Activated CD8-positive, alpha-beta memory T cell treated with anti-CD3 and anti-CD28 coated beads for 4 hours (primary cell): ENCODE measurements around the gene CNNM4.
A peak's percentile ranks its signal among the peaks of the same experiment; 100 is the strongest.

Source experiments
- DNase-seq, 2 donors: peaks; one replicate each; pipeline ENCODE4 v3.0.0-alpha.2; 2020; ENCODE audit warnings: low read depth in 2 of 2

The CNNM4 gene

GRCh38 chr2:96760036-96760985 is at the start of gene CNNM4:
Gene CNNM4 (plus strand): TSS chr2:96760902. CDS start chr2:96761000, 98 bp downstream.
- DNase-seq, result peak; percentile 79 to 85

DNA sequence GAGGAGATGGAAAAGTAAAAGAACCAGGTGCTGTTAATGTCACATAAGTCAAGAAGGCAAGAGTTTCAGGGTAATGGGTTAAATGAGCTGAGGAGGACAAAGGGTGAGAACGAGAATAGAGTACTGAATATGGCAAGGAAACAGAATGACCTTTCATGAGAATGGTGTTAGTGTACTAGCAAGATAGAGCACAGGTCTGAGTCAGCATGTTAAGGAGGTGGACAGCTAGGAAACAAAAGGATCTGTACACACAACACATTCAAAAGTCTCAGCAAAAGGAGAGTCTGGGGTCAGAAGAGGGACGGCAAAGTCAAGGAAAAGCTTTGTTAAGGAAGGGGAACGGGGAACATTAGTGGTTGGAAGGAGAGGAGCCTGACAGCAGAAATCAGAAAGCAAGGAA is 49.7 kb upstream of the CNNM4 start:
- DNase-seq, result no peak

DNA sequence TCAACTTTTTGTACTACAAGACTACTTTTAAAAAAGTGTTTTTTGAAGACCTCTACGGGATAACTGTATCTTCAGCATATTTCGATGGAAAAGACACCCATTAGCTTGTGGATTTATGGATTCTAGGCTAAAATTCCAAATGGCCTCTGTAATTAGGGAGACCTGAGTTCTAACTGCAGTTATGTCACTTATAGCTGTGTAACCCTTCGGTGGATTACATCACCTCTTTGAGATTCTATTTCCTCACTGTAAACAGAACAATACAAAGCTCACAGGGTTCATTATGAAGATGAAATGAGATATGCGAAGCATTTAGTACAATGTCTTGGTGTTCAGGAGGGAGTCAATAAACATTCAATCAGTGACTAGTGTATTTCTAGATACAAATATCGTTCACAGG is 45.0 kb upstream of the CNNM4 start:
- DNase-seq, result no peak

- DNase-seq, result no peak
These were observed 44.3 kb upstream of the CNNM4 start for GRCh38 chr2:96716388-96716787.

- DNase-seq, result no peak
These were observed 34.6 kb upstream of the CNNM4 start for GRCh38 chr2:96726131-96726530.

GRCh38 chr2:96727431-96727830 is 33.3 kb upstream of the CNNM4 start:
- DNase-seq, result no peak

- no peak for DNase-seq
These were observed 31.0 kb upstream of the CNNM4 start for GRCh38 chr2:96729748-96730147.

GRCh38 chr2:96730212-96730611 is 30.5 kb upstream of the CNNM4 start:
- DNase-seq, result no peak

- no peak for DNase-seq
These were observed 26.8 kb upstream of the CNNM4 start for GRCh38 chr2:96733931-96734330.

DNA sequence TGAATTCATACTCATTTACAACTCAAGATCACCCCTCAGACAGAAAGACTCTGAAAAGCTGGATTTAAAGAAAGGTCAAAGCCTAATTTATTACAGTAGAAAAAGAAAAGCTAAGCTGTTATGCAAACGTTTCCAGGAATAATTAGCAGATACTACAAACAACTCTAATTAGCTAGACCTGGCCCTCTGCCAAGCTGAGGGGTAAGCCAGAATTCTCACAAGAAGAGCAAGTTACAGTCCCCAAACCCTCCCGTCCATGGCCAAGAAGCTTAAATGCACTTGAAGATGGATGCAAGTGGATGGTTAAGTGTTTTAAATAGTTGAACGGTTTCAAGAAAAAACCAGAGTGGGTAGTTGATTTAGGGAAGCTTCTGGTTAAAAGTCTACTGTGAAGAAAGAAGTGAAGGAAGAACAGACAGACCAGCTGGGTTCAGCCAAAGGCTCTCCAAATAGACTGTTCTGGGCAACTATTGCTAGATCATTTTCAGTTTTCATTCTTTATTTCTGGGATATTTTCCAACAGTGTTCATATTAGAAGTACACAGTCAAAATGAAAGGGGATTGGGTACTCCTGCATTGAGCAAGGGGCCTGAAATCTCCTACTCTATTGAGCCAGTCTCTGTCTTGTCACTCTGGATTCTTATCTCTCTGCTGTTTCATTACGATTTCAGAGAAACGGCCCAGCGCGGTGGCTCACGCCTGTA is 25.7 kb upstream of the CNNM4 start:
- no peak for DNase-seq

GRCh38 chr2:96737251-96737650 is 23.5 kb upstream of the CNNM4 start:
- no peak for DNase-seq

- no peak for DNase-seq
These were observed 22.9 kb upstream of the CNNM4 start for GRCh38 chr2:96737831-96738230.

DNA sequence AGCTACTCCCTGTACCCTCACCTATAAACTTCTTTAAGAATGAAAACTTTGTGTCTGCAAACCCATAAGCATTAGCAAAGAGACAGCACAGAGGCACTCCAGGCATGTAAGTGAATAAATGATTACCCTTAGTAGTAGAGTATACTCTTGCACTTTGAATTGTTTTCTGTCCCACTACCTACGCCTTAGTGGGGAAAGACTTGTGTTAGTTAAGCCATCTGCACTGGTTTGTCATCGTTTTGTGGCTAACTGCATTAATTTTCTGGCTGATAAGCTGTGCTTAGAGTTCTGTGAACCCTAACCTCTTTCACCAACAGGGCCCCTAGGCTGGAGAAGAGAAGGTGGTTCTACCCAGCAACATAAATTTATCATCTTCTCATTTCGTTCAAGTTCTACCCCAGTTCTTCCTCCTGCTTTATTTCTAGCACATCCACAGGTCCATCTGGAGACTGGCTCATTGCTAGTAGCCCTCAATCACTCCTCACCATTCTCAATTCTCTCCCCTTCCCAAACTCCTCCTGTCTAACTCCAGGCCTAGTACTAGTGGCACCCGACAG is 21.5 kb upstream of the CNNM4 start:
- DNase-seq, result no peak

DNA sequence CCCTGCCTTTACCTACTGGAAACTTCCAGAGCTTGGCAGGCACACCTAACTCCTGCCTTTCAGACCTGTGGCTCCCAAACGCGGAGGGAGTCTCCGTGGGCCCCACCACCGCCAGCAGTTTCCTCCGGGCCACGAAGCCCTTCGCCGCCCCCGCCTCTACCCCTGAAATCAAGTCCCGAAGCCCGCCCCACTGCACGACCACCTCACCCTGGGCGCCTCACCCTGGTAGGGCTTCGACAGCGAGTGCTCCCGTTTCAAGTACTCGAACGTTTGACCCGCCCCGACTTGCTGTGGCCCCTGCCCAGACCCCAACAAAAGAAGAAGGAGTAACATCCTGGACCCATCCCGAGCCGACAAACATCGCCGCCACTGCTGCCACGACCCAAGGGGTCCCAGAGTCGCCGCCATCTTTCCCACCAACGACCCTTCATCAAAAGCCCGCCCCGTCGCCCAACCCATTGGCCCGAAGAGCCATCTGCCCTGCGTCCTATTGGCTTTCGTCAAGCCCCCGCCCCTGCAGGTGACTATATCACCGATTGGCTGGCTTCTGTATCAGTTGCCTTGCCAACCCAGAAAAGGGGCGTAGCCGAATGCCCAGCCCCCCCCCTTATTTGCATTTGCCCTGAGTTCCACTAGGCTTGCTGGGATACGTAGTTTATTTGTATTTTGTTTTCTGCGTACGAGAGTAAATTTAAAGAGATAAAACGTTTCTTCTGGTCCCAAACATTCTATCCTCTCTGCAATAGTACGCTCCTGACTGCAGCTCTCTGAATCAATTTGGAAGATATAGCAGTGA is 20.9 kb upstream of the CNNM4 start, which contains the start of gene LMAN2L:
Gene LMAN2L, minus strand, starts transcription at position 432 of the 796 bp plus-strand sequence. Its CDS starts 24 bp downstream, at position 408.
- peak; percentile 88 to 97 for DNase-seq

DNA sequence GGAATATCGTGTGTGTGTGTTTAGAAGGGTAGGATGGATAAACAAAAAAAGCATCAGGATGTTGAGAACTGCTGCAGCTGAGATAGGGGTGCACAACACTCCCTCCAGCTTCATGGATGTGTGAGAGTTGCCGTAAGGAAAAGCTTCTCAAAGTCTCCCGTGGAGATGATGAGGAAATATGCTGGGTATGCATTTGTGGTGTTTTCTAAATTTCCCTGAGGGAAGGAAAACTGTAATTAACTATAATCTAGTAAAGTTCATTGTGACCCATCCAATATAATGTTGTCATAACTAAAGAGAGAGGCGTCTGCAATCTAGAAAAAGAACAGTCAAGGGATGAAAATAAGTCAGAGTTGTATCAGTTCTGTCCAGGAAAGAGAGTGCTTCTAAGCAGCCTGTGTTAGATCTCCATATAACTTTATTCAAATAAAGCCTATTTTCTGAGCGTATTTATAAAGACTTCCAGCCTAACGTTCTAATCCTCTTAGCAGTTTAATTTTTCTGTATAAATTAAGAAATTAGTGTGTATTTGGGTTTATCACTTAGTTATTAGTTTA is 13.6 kb upstream of the CNNM4 start:
- DNase-seq, result no peak

DNA sequence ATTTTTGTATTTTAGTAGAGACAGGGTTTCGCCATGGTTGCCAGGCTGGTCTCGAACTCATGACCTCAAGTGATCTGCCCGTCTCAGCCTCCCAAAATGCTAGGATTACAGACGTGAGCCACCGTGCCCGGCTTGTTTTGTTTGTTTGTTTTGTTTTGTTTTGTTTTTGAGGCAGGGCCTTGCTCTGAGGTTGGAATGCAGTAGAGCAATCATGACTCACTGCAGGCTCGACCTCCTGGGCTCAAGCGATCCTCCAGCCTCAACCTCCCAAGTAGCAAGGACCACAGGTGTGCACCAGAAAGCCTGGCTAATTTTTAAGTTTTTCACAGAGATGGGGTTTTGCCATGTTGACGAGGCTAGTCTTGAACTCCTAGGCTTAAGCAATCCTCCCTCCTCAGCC is 8.9 kb upstream of the CNNM4 start:
- DNase-seq, result no peak

- DNase-seq, result no peak
These were observed 6.9 kb upstream of the CNNM4 start for GRCh38 chr2:96753661-96754282.

DNA sequence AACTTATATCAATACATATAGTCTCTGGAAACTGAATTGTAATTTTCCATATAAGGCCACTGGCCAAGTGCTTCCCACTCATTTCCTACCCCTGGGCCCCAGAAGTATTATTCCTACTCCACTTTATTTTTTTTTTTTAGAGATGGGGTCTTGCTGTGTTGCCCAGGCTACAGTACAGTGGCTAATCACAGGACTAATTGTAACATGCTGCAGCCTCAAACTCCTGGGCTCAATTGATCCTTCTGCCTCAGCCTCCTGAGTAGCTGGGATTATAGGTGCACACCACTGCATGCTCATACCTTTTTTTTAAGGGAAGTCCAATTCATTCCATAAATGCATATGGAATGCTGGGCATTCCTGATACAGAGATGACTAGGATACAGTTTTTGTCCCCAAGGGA is 6.4 kb upstream of the CNNM4 start:
- DNase-seq, result no peak

DNA sequence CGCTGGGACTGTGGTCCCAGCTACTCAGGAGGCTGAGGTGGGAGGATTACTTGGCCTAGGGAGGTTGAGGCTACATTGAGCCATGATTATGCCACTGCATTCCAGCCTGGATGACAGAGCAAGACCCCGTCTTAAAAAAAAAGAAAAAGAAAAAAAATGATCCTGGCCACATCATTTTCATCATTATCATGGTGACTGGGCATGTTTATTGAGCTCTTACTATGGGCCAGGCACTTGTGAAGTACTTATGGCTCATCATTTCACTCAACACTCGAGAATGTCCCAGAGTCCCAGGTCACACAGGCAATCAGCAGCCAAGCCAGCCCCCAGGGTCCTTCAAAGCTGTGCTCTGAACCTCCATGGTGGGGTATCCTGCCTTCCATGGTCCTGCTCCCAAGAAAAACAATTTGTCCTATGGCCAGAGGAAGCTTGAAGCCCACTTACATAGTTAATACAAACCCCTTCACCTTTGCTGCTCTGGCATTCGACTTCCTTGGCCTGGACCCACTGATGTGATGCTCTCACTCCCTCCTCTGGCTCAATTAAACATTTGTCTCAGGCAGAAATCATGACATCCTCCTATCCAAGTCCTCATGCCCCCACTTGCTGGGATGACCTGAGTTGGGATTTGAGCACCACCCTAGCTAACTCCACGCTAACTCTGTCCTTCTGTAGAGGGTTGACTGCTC is 3.8 kb upstream of the CNNM4 start:
- no peak for DNase-seq

- DNase-seq, result no peak
These were observed 3.2 kb upstream of the CNNM4 start for GRCh38 chr2:96757477-96757860.
